HepG2 (cell line): ENCODE data around the gene FUZ. TPM values are rescaled to one million over a fixed set of nuclear protein-coding genes. Genes with fewer than 3 reads are reported as not detected.

Experiments used
- ARHGAP35 ChIP-seq: sonication (generic); formaldehyde crosslinking; IDR thresholded peaks from 2 replicates; pipeline ENCODE4 v1.9.0; 2022; ENCODE audit warnings: mild to moderate bottlenecking, inconsistent platforms, moderate library complexity, missing genetic modification reagents, borderline replicate concordance
- CEBPG ChIP-seq: IDR thresholded peaks from 2 replicates; pipeline ENCODE4 v1.6.1; 2016
- CREB1 ChIP-seq, 2 experiments: fragments of 450-650 bp in 1 of 2; IDR thresholded peaks; 2 replicates each; pipeline ENCODE4 v1.6.1; 2016 to 2017; ENCODE audit warnings: control low read depth in 1 of 2, mild to moderate bottlenecking in 1 of 2, missing compliant biosample characterization in 1 of 2, missing genetic modification characterization in 1 of 2
- HDAC1 ChIP-seq: sonication (generic); formaldehyde crosslinking; IDR thresholded peaks from 2 replicates; pipeline ENCODE4 v1.5.1; 2020; ENCODE audit warnings: mild to moderate bottlenecking, missing genetic modification reagents
- HNRNPL ChIP-seq: fragments of 200-400 bp; formaldehyde crosslinking; IDR thresholded peaks from 2 replicates; pipeline ENCODE4 v1.6.1; 2017; ENCODE audit warnings: mild to moderate bottlenecking, low read depth, low read length
- MZF1 ChIP-seq: sonication (generic); formaldehyde crosslinking; IDR thresholded peaks from 2 replicates; pipeline ENCODE4 v1.8.1; 2023; ENCODE audit warnings: mild to moderate bottlenecking, missing genetic modification reagents, borderline replicate concordance
- NR2F6 ChIP-seq, 2 experiments: IDR thresholded peaks; 2 replicates each; pipeline ENCODE4 v1.6.1; 2016; ENCODE audit warnings: antibody characterized with exemption in 1 of 2, mild to moderate bottlenecking in 1 of 2
- RNF2 ChIP-seq: fragments of 450-650 bp; conservative IDR thresholded peaks from 2 replicates; pipeline ENCODE4 v1.6.1; 2016; ENCODE audit warnings: low read depth
- SNAI1 ChIP-seq: sonication (generic); formaldehyde crosslinking; IDR thresholded peaks from 2 replicates; pipeline ENCODE4 v1.5.0; 2020; ENCODE audit warnings: mild to moderate bottlenecking, missing genetic modification reagents, borderline replicate concordance
- SRSF1 ChIP-seq: fragments of 200-400 bp; formaldehyde crosslinking; optimal IDR thresholded peaks from 2 replicates; pipeline ENCODE3; 2017; ENCODE audit warnings: mild to moderate bottlenecking, low read depth, low read length, moderate library complexity
- TP53 ChIP-seq: sonication (generic); formaldehyde crosslinking; conservative IDR thresholded peaks from 2 replicates; pipeline ENCODE4 v1.4.0; 2020; ENCODE audit warnings: missing genetic modification reagents
- ZMYM2 ChIP-seq: sonication (generic); formaldehyde crosslinking; IDR thresholded peaks from 2 replicates; pipeline ENCODE4 v1.8.0; 2022; ENCODE audit warnings: mild to moderate bottlenecking, missing genetic modification reagents
- ZNF468 ChIP-seq: sonication (generic); formaldehyde crosslinking; IDR thresholded peaks from 2 replicates; pipeline ENCODE4 v1.8.0; 2022; ENCODE audit warnings: mild to moderate bottlenecking, moderate library complexity, missing genetic modification reagents
- ZNF607 ChIP-seq: sonication (generic); formaldehyde crosslinking; IDR thresholded peaks from 2 replicates; pipeline ENCODE4 v1.5.1; 2020; ENCODE audit warnings: missing genetic modification reagents, mild to moderate bottlenecking, borderline replicate concordance
- ZNF709 ChIP-seq: sonication (generic); formaldehyde crosslinking; IDR thresholded peaks from 2 replicates; pipeline ENCODE4 v1.5.0; 2020; ENCODE audit warnings: mild to moderate bottlenecking, missing genetic modification reagents
- ZNF768 ChIP-seq: sonication (generic); formaldehyde crosslinking; IDR thresholded peaks from 2 replicates; pipeline ENCODE4 v1.4.0; 2020; ENCODE audit warnings: missing genetic modification reagents
- polyA plus RNA-seq, 8 experiments: library from polyadenylated mRNA; depleted of rRNA in 3 of 8; stranded (reverse) in 7 of 8; unstranded in 1 of 8; fragments of >200 nt; fragmentation: Illumina TruSeq in 4 of 8; extraction: Trizol in 4 of 8; gene quantifications; 2 replicates each; pipeline versions ENCODE4 v1.2.1 to v1.2.3, GENCODE V29; 2011 to 2016; ENCODE audit warnings: low read depth in 4 of 8, missing spikeins in 1 of 8, mixed read lengths in 1 of 8; ENCODE audit not compliant: insufficient read depth in 1 of 8
- total RNA-seq, 5 experiments: library from RNA; depleted of rRNA; stranded (reverse); fragments of >200 nt; fragmentation: Illumina TruSeq; extraction: Trizol; gene quantifications; 2 replicates each; pipeline ENCODE4 v1.2.3, GENCODE V29; 2016; ENCODE audit warnings: low read depth in 1 of 5
- TF ChIP-seq, protein P1 (sequence below): sonication (generic); formaldehyde crosslinking; IDR thresholded peaks from 2 replicates; pipeline ENCODE4 v1.8.0; 2022; ENCODE audit warnings: missing genetic modification reagents, low read depth, mild to moderate bottlenecking, borderline replicate concordance
- TF ChIP-seq, protein P2 (sequence below): sonication (generic); formaldehyde crosslinking; IDR thresholded peaks from 2 replicates; pipeline ENCODE4 v1.5.0; 2020; ENCODE audit warnings: mild to moderate bottlenecking, missing genetic modification reagents, borderline replicate concordance
- TF ChIP-seq, protein P3 (sequence below), 2 experiments: sonication (generic) in 1 of 2; formaldehyde crosslinking in 1 of 2; IDR thresholded peaks; 2 replicates each; pipeline versions ENCODE4 v1.4.0 to v1.6.1; 2018 to 2020; ENCODE audit warnings: missing genetic modification reagents in 2 of 2, borderline replicate concordance in 1 of 2, low read depth in 1 of 2, mild to moderate bottlenecking in 1 of 2, missing biosample characterization in 1 of 2
- TF ChIP-seq, protein P4 (sequence below): sonication (generic); formaldehyde crosslinking; IDR thresholded peaks from 2 replicates; pipeline ENCODE4 v1.5.1; 2020; ENCODE audit warnings: mild to moderate bottlenecking, moderate library complexity, missing genetic modification reagents

Gene FUZ
- total and polyA plus RNA-seq, 2 of the 13 experiments (the other 11 are each of a cell fraction or from before 2014, with no cell fraction given) = 0.08 TPM; not detected in 1

DNA sequence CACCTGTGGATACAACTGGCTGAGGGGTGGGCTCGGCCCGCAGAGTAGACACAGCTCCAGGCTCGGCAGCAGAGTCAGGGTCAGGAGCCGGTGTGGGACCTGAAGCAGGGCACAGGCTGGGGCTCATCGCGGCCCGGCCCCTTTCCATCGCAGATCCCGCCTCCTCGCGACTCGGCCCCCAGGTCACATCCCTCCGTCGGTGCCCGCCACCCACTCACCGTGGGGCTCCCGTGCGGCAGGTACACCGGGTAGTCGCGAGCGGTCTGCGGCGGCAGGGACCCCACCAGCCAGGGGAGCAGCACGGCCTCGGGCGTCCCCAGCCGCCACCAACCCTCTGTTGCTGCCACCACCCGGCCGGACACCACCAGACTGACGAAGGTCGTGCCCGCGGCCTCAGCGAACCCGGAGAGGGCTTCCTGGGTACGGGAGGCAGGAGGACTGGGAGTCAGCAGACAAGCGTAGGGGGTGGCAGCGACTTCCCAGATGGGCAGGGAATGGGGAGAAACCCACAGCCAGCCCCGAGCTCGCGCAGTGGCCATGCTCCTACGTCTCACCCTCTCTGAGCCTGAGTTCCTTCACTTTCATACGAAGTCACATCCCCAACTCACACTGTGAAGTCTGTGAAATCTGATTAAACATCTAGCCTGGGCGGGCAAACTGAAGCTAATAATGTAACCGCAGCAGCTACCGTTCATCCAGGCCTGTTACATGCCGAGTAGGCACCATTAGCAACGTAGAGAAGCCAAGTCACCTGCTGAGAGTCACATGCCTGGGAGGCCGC, 3.7 kb downstream of the FUZ start (continued):
- TF ChIP-seq TP53 (CRISPR knock-in tag) = no peak
- peak; percentile 17; the same call in 1 of the 2 replicates for TF ChIP-seq HDAC1
- TF ChIP-seq ZMYM2 = 0 out of 2 replicates have a peak, but pooled peaks have one; percentile 39
- no peak for TF ChIP-seq SRSF1
- TF ChIP-seq, protein P1, sequence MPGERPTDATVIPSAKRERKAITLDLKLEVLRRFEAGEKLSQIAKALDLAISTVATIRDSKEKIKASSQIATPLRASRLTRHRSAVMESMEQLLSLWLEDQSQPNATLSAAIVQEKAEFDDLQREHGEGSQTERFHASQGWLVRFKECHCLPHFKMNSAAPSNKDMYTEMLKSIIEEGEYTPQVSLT (CRISPR knock-in tag) = 0 out of 2 replicates have a peak, but pooled peaks have one; percentile 20
- no peak for TF ChIP-seq SNAI1 (CRISPR knock-in tag)
- TF ChIP-seq, protein P2, sequence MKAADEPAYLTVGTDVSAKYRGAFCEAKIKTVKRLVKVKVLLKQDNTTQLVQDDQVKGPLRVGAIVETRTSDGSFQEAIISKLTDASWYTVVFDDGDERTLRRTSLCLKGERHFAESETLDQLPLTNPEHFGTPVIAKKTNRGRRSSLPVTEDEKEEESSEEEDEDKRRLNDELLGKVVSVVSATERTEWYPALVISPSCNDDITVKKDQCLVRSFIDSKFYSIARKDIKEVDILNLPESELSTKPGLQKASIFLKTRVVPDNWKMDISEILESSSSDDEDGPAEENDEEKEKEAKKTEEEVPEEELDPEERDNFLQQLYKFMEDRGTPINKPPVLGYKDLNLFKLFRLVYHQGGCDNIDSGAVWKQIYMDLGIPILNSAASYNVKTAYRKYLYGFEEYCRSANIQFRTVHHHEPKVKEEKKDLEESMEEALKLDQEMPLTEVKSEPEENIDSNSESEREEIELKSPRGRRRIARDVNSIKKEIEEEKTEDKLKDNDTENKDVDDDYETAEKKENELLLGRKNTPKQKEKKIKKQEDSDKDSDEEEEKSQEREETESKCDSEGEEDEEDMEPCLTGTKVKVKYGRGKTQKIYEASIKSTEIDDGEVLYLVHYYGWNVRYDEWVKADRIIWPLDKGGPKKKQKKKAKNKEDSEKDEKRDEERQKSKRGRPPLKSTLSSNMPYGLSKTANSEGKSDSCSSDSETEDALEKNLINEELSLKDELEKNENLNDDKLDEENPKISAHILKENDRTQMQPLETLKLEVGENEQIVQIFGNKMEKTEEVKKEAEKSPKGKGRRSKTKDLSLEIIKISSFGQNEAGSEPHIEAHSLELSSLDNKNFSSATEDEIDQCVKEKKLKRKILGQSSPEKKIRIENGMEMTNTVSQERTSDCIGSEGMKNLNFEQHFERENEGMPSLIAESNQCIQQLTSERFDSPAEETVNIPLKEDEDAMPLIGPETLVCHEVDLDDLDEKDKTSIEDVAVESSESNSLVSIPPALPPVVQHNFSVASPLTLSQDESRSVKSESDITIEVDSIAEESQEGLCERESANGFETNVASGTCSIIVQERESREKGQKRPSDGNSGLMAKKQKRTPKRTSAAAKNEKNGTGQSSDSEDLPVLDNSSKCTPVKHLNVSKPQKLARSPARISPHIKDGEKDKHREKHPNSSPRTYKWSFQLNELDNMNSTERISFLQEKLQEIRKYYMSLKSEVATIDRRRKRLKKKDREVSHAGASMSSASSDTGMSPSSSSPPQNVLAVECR (CRISPR knock-in tag) = peak; percentile 77
- TF ChIP-seq, protein P3, sequence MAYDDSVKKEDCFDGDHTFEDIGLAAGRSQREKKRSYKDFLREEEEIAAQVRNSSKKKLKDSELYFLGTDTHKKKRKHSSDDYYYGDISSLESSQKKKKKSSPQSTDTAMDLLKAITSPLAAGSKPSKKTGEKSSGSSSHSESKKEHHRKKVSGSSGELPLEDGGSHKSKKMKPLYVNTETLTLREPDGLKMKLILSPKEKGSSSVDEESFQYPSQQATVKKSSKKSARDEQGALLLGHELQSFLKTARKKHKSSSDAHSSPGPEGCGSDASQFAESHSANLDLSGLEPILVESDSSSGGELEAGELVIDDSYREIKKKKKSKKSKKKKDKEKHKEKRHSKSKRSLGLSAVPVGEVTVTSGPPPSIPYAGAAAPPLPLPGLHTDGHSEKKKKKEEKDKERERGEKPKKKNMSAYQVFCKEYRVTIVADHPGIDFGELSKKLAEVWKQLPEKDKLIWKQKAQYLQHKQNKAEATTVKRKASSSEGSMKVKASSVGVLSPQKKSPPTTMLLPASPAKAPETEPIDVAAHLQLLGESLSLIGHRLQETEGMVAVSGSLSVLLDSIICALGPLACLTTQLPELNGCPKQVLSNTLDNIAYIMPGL (CRISPR knock-in tag; IDR thresholded peaks at IDR 0.05; ENCODE audit: borderline replicate concordance in 1 of 2, low read depth in 1 of 2) = peak; percentile 66 to 86; a peak in 3 of 4 replicates
- TF ChIP-seq HNRNPL = peak; percentile 92
- TF ChIP-seq ZNF468 (CRISPR knock-in tag) = 0 out of 2 replicates have a peak, but pooled peaks have one; percentile 49
- TF ChIP-seq, protein P4, sequence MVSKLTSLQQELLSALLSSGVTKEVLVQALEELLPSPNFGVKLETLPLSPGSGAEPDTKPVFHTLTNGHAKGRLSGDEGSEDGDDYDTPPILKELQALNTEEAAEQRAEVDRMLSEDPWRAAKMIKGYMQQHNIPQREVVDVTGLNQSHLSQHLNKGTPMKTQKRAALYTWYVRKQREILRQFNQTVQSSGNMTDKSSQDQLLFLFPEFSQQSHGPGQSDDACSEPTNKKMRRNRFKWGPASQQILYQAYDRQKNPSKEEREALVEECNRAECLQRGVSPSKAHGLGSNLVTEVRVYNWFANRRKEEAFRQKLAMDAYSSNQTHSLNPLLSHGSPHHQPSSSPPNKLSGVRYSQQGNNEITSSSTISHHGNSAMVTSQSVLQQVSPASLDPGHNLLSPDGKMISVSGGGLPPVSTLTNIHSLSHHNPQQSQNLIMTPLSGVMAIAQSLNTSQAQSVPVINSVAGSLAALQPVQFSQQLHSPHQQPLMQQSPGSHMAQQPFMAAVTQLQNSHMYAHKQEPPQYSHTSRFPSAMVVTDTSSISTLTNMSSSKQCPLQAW (CRISPR knock-in tag) = peak; percentile 72
- no peak for TF ChIP-seq NR2F6 (IDR thresholded peaks at IDR 0.05)
- TF ChIP-seq NR2F6 (CRISPR knock-in tag; IDR thresholded peaks at IDR 0.05) = peak; percentile 53
- TF ChIP-seq ZNF709 (CRISPR knock-in tag) = peak; percentile 64; the same call in 1 of the 2 replicates
- TF ChIP-seq MZF1 (CRISPR knock-in tag) = no peak
- no peak for TF ChIP-seq ARHGAP35 (CRISPR knock-in tag)
- no peak for TF ChIP-seq CEBPG
- TF ChIP-seq ZNF607 = peak; percentile 57; the same call in 1 of the 2 replicates
- TF ChIP-seq RNF2 = peak; percentile 66; the same call in 1 of the 2 replicates
- TF ChIP-seq CREB1 (IDR thresholded peaks at IDR 0.05) = no peak
- no peak for TF ChIP-seq CREB1 (CRISPR knock-in tag; IDR thresholded peaks at IDR 0.05)
- TF ChIP-seq ZNF768 (CRISPR knock-in tag) = peak; percentile 68
